ENCODE data around the gene MT3. TPM values are rescaled to one million over a fixed set of nuclear protein-coding genes. Genes with fewer than 3 reads are reported as not detected.

The MT3 gene
- total RNA-seq, 2 donors from 2014 or later: not detected

GRCh38 chr16:56571525-56571924 lies 17.8 kb upstream of the MT3 start:
- Histone ChIP-seq H3K36me3 (ENCODE audit: control insufficient read depth, insufficient read depth, low read length) (no peaks in the 10 kb centered on the region), H3K27me3 (ENCODE audit: control insufficient read depth, insufficient read depth, low read length, poor library complexity, severe bottlenecking) (peaks cover 12% of the 10 kb centered on the region), H3K9ac (ENCODE audit: extremely low read depth, low read length, poor library complexity, severe bottlenecking) (no peak overlapping the region), H3K27ac (ENCODE audit: low read depth, low read length) (no peak overlapping the region), H3K4me1 (ENCODE audit: control insufficient read depth, insufficient read depth, low read length) (no peaks in the 10 kb centered on the region), H3K4me3 (ENCODE audit: low read length) (no peak overlapping the region), H3K9me3 (ENCODE audit: control insufficient read depth, low read length) (peaks cover 10% of the 10 kb centered on the region)
- no peak overlapping the region for H3K4me3 Mint-ChIP-seq
- H3K4me1 Mint-ChIP-seq: no peaks in the 10 kb centered on the region
- no peak for DNase-seq
- TF ChIP-seq, protein P1, sequence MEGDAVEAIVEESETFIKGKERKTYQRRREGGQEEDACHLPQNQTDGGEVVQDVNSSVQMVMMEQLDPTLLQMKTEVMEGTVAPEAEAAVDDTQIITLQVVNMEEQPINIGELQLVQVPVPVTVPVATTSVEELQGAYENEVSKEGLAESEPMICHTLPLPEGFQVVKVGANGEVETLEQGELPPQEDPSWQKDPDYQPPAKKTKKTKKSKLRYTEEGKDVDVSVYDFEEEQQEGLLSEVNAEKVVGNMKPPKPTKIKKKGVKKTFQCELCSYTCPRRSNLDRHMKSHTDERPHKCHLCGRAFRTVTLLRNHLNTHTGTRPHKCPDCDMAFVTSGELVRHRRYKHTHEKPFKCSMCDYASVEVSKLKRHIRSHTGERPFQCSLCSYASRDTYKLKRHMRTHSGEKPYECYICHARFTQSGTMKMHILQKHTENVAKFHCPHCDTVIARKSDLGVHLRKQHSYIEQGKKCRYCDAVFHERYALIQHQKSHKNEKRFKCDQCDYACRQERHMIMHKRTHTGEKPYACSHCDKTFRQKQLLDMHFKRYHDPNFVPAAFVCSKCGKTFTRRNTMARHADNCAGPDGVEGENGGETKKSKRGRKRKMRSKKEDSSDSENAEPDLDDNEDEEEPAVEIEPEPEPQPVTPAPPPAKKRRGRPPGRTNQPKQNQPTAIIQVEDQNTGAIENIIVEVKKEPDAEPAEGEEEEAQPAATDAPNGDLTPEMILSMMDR (conservative IDR thresholded peaks at IDR 0.05): no peak
- 84 to 88% methylated on average over 10 to 11 of the region's 11 CpGs for WGBS, 2 experiments (ENCODE audit: insufficient coverage in 1 of 2, insufficient read length in 1 of 2)
- peaks cover 26% of the 10 kb centered on the region for H3K27me3 Mint-ChIP-seq (ENCODE audit: insufficient read depth)
- H3K36me3 Mint-ChIP-seq (ENCODE audit: low read depth): no peaks in the 10 kb centered on the region
- no peaks in the 10 kb centered on the region for H3K9me3 Mint-ChIP-seq
- H3K27ac Mint-ChIP-seq: no peak overlapping the region

DNA sequence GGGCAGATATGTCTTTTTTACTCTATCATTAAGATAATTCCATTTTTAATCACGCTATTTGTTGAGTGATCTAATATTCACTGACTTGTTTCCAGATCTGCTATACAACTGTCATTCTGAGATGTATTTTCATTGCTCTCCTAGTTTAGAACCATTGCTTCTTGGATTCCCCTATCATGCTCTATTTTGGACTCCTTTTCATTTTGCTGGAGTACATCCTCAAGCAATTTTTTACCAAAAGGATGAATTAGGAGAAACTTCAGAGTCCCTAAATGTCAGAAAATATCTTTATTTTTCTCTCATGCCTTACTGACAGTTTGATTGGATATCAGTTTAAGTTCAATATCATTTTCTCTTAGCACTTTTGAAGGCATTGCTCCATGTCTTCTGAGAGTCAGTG lies 14.7 kb upstream of the MT3 start:
- Histone ChIP-seq H3K27me3 (ENCODE audit: control insufficient read depth, insufficient read depth, low read length, poor library complexity, severe bottlenecking) (peaks cover 6% of the 10 kb centered on the region), H3K9me3 (ENCODE audit: control insufficient read depth, low read length) (peaks cover 18% of the 10 kb centered on the region), H3K9ac (ENCODE audit: extremely low read depth, low read length, poor library complexity, severe bottlenecking) (no peak overlapping the region), H3K27ac (ENCODE audit: low read depth, low read length) (no peak overlapping the region), H3K36me3 (ENCODE audit: control insufficient read depth, insufficient read depth, low read length) (no peaks in the 10 kb centered on the region), H3K4me1 (ENCODE audit: control insufficient read depth, insufficient read depth, low read length) (no peaks in the 10 kb centered on the region), H3K4me3 (ENCODE audit: low read length) (no peak overlapping the region)
- 100% methylated on average over 1 of the region's 1 CpG for WGBS, 2 experiments (ENCODE audit: insufficient coverage in 1 of 2, insufficient read length in 1 of 2)
- no peaks in the 10 kb centered on the region for H3K36me3 Mint-ChIP-seq (ENCODE audit: low read depth)
- H3K27ac Mint-ChIP-seq: no peak overlapping the region
- no peak for DNase-seq
- H3K4me1 Mint-ChIP-seq: no peaks in the 10 kb centered on the region
- peaks cover 2% of the 10 kb centered on the region for H3K27me3 Mint-ChIP-seq (ENCODE audit: insufficient read depth)
- TF ChIP-seq, protein P1 (conservative IDR thresholded peaks at IDR 0.05): no peak
- H3K4me3 Mint-ChIP-seq: no peak overlapping the region
- peaks cover 9% of the 10 kb centered on the region for H3K9me3 Mint-ChIP-seq

GRCh38 chr16:56576585-56577299 lies 12.6 kb upstream of the MT3 start:
- Mint-ChIP-seq H3K4me3 (no peak overlapping the region), H3K4me1 (peaks cover 9% of the 10 kb centered on the region), H3K27ac (no peak overlapping the region), H3K9me3 (peaks cover 9% of the 10 kb centered on the region), H3K36me3 (ENCODE audit: low read depth) (no peaks in the 10 kb centered on the region), H3K27me3 (ENCODE audit: insufficient read depth) (peaks cover 2% of the 10 kb centered on the region)
- peaks cover 6% of the 10 kb centered on the region for H3K27me3 ChIP-seq (ENCODE audit: control insufficient read depth, insufficient read depth, low read length, poor library complexity, severe bottlenecking)
- peak; percentile 94 for DNase-seq
- TF ChIP-seq, protein P1 (conservative IDR thresholded peaks at IDR 0.05): peak; percentile 94
- H3K9me3 ChIP-seq (ENCODE audit: control insufficient read depth, low read length): peaks cover 18% of the 10 kb centered on the region
- H3K36me3 ChIP-seq (ENCODE audit: control insufficient read depth, insufficient read depth, low read length): no peaks in the 10 kb centered on the region
- H3K4me1 ChIP-seq (ENCODE audit: control insufficient read depth, insufficient read depth, low read length): peaks cover 3% of the 10 kb centered on the region
- H3K4me3 ChIP-seq (ENCODE audit: low read length): no peak overlapping the region
- H3K9ac ChIP-seq (ENCODE audit: extremely low read depth, low read length, poor library complexity, severe bottlenecking): no peak overlapping the region
- no peak overlapping the region for H3K27ac ChIP-seq (ENCODE audit: low read depth, low read length)
- 31 to 43% methylated on average over 7 to 8 of the region's 8 CpGs for WGBS, 2 experiments (ENCODE audit: insufficient coverage in 1 of 2, insufficient read length in 1 of 2)

Measured in endodermal cell (in vitro differentiated cells).